Transverse colon (tissue), 4 donors: ENCODE results near the gene LRP11.

ENCODE experiments used
- CTCF ChIP-seq, 5 experiments: fragments of 200-600 bp in 3 of 5; fragments of 450-650 bp in 2 of 5; sonication (generic) in 3 of 5; IDR thresholded peaks; 1 replicate in 2 of 5; 2 replicates in 3 of 5; pipeline ENCODE4 v1.5.1; 2016 to 2017; ENCODE audit warnings: antibody characterized with exemption in 5 of 5, inconsistent platforms in 3 of 5, mild to moderate bottlenecking in 2 of 5, moderate library complexity in 1 of 5
- EP300 ChIP-seq: sonication (generic); formaldehyde crosslinking; IDR thresholded peaks from one replicate; pipeline ENCODE4 v1.6.1; 2017; ENCODE audit warnings: antibody characterized with exemption, low read depth
- POLR2AphosphoS5 ChIP-seq, 3 donors: sonication (generic); formaldehyde crosslinking; IDR thresholded peaks; one replicate each; pipeline ENCODE4 v1.6.1; 2016; ENCODE audit warnings: antibody characterized with exemption in 3 of 3

- no peak for TF ChIP-seq CTCF (IDR thresholded peaks at IDR 0.05)
- TF ChIP-seq POLR2AphosphoS5 (IDR thresholded peaks at IDR 0.05) = no peak
- no peak for TF ChIP-seq EP300
Observed at GRCh38 chr6:149777624-149778023, 86.5 kb downstream of the LRP11 start.
